Endodermal cell (in vitro differentiated cells): Measurements from ENCODE around the gene ZNF692. TPM values are rescaled to one million over a fixed set of nuclear protein-coding genes. Genes with fewer than 3 reads are reported as not detected.
"Not testable (repeated sequence)": the region's sequence is repeated elsewhere in the genome, so short reads cannot be mapped to it uniquely, and the experiment has no call there.

Source experiments
- DNase-seq: peaks from one replicate; pipeline ENCODE4 v3.0.0-alpha.2; 2017
- H3K27ac ChIP-seq: 2 replicates; pipeline ENCODE4 v1.5.1; 2013; ENCODE audit warnings: mild to moderate bottlenecking, low read depth, low read length, moderate library complexity
- H3K27me3 ChIP-seq: 2 replicates; pipeline ENCODE4 v1.6.1; 2013; ENCODE audit warnings: mild to moderate bottlenecking, low read length, moderate library complexity; ENCODE audit not compliant: insufficient read depth, control insufficient read depth, poor library complexity, severe bottlenecking
- H3K36me3 ChIP-seq: 2 replicates; pipeline ENCODE4 v1.7.0; 2013; ENCODE audit warnings: mild to moderate bottlenecking, low read length, moderate library complexity; ENCODE audit not compliant: control insufficient read depth, insufficient read depth
- H3K4me1 ChIP-seq: one replicate; pipeline ENCODE4 v1.7.0; 2013; ENCODE audit warnings: low read length; ENCODE audit not compliant: control insufficient read depth, insufficient read depth
- H3K4me3 ChIP-seq: 2 replicates; pipeline ENCODE4 v1.5.1; 2013; ENCODE audit warnings: mild to moderate bottlenecking, low read length, moderate library complexity
- H3K9ac ChIP-seq: 2 replicates; pipeline ENCODE4 v1.6.1; 2013; ENCODE audit warnings: mild to moderate bottlenecking, low read length, moderate library complexity; ENCODE audit not compliant: poor library complexity, severe bottlenecking; ENCODE audit errors: extremely low read depth
- H3K9me3 ChIP-seq: 2 replicates; pipeline ENCODE4 v1.6.1; 2013; ENCODE audit warnings: mild to moderate bottlenecking, low read length, moderate library complexity; ENCODE audit not compliant: control insufficient read depth
- H3K27ac Mint-ChIP-seq: 2 replicates; pipeline ENCODE4 v1.8.0; 2020; ENCODE audit warnings: mixed read lengths
- H3K27me3 Mint-ChIP-seq: 2 replicates; pipeline ENCODE4 v1.8.0; 2021; ENCODE audit warnings: mild to moderate bottlenecking, mixed read lengths; ENCODE audit not compliant: insufficient read depth
- H3K36me3 Mint-ChIP-seq: 2 replicates; pipeline ENCODE4 v1.8.0; 2020; ENCODE audit warnings: low read depth, mixed read lengths
- H3K4me1 Mint-ChIP-seq: 2 replicates; pipeline ENCODE4 v1.8.0; 2020; ENCODE audit warnings: mixed read lengths
- H3K4me3 Mint-ChIP-seq: 2 replicates; pipeline ENCODE4 v1.8.0; 2020; ENCODE audit warnings: mild to moderate bottlenecking, moderate library complexity, mixed read lengths
- H3K9me3 Mint-ChIP-seq: 2 replicates; pipeline ENCODE4 v1.8.0; 2020; ENCODE audit warnings: mild to moderate bottlenecking, mixed read lengths
- WGBS, 2 experiments: methylation state at CpG; one replicate each; pipeline versions ENCODE4 v1.1.5 to v1.1.7; 2013; ENCODE audit warnings: missing lambda C conversion rate in 2 of 2, mixed read lengths in 1 of 2; ENCODE audit not compliant: insufficient coverage in 1 of 2, insufficient read length in 1 of 2; 5-methylcytosine and 5-hydroxymethylcytosine counted together
- total RNA-seq, 2 donors: library from RNA; stranded (reverse); fragmentation: NEBNext Ultra II Directional in 1 of 2; extraction: Animal tissue kit (Norgen Biotek cat#: 25700) in 1 of 2; gene quantifications; 2 replicates in 1 of 2; 3 replicates in 1 of 2; pipeline ENCODE4 v1.2.1, GENCODE V29; 2021
- TF ChIP-seq, protein P1 (sequence below): fragments of 200-600 bp; sonication (generic); conservative IDR thresholded peaks from 2 replicates; pipeline ENCODE4 v1.5.0; 2021; ENCODE audit warnings: antibody characterized with exemption, mild to moderate bottlenecking

The ZNF692 gene
- total RNA-seq, 2 donors from 2014 or later = 47.6 to 50.3 TPM

DNA sequence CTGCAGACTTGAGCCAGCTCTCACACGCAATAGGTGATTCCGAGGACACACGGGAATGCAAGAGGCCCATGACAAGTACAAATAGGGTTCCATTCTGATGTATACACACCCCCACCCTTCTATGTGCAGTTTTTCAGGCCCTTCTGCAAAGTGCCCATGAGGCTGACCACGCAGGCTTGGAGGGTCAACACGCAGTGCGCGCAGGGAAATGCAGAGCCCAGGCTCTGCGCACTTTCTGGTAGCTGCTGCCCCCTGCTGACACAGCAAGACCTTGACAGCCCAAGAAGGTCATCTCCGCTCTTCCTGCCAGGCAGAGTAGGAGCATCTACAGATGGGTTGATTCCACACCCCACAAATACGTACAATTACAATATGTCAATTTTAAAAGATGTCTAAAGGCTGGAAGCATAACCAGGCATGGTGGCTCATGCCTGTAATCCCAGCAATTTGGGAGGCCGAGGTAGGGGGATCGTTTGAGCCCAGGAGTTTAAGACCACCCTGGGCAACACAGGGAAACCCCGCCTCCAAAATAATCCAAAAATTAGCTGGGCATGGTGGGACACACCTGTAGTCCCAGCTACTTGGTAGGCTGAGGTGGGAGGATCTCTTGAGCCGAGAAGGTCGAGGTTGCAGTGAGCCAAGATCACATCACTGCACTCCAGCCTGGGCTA, 51.7 kb downstream of the ZNF692 start:
- TF ChIP-seq, protein P1, sequence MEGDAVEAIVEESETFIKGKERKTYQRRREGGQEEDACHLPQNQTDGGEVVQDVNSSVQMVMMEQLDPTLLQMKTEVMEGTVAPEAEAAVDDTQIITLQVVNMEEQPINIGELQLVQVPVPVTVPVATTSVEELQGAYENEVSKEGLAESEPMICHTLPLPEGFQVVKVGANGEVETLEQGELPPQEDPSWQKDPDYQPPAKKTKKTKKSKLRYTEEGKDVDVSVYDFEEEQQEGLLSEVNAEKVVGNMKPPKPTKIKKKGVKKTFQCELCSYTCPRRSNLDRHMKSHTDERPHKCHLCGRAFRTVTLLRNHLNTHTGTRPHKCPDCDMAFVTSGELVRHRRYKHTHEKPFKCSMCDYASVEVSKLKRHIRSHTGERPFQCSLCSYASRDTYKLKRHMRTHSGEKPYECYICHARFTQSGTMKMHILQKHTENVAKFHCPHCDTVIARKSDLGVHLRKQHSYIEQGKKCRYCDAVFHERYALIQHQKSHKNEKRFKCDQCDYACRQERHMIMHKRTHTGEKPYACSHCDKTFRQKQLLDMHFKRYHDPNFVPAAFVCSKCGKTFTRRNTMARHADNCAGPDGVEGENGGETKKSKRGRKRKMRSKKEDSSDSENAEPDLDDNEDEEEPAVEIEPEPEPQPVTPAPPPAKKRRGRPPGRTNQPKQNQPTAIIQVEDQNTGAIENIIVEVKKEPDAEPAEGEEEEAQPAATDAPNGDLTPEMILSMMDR = peak; percentile 88
- Histone ChIP-seq H3K36me3 (no peaks in the 10 kb centered on the region), H3K4me1 (no peaks in the 10 kb centered on the region), H3K4me3 (no peak overlapping the region), H3K9me3 (peaks cover 3% of the 10 kb centered on the region), H3K9ac (no peak overlapping the region), H3K27me3 (no peaks in the 10 kb centered on the region), H3K27ac (no peak overlapping the region)
- Mint-ChIP-seq H3K4me1 (no peaks in the 10 kb centered on the region), H3K36me3 (peaks cover 14% of the 10 kb centered on the region), H3K27me3 (peaks cover 2% of the 10 kb centered on the region), H3K4me3 (no peak overlapping the region), H3K9me3 (peaks cover 24% of the 10 kb centered on the region), H3K27ac (no peak overlapping the region)
- peak; percentile 87 for DNase-seq
- WGBS, 2 experiments = 62% methylated on average over 12 to 15 of the region's 15 CpGs

DNA sequence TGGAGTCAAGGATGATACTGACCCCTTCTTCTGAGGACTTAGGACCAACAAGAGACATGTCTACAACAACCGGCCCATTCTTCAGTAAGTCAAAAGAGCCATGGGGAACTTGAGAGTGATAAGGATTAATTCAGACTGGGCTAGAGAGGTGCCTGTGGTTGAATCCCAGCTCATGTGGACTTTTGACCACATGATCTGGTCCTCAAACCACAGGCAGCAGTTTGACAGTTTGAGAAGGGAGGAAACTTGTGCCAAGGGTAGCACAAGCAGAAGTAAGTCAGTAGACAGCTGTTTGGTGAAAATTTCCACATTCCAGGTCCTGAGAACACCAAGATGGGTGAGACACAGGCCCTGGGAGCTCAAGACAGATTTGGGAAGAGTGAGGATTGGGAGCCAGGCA, 53.0 kb downstream of the ZNF692 start:
- Histone ChIP-seq H3K9ac (no peak overlapping the region), H3K9me3 (peaks cover 14% of the 10 kb centered on the region), H3K4me3 (no peak overlapping the region), H3K4me1 (no peaks in the 10 kb centered on the region), H3K27ac (no peak overlapping the region), H3K36me3 (no peaks in the 10 kb centered on the region), H3K27me3 (no peaks in the 10 kb centered on the region)
- TF ChIP-seq, protein P1 = no peak
- no peak overlapping the region for H3K4me3 Mint-ChIP-seq
- DNase-seq = peak; percentile 10
- peaks cover 2% of the 10 kb centered on the region for H3K27me3 Mint-ChIP-seq
- no peak overlapping the region for H3K27ac Mint-ChIP-seq
- H3K9me3 Mint-ChIP-seq = peaks cover 37% of the 10 kb centered on the region
- no peaks in the 10 kb centered on the region for H3K4me1 Mint-ChIP-seq
- H3K36me3 Mint-ChIP-seq = peaks cover 5% of the 10 kb centered on the region
- 100% methylated on average over 1 of the region's 1 CpG for WGBS, 2 experiments

DNA sequence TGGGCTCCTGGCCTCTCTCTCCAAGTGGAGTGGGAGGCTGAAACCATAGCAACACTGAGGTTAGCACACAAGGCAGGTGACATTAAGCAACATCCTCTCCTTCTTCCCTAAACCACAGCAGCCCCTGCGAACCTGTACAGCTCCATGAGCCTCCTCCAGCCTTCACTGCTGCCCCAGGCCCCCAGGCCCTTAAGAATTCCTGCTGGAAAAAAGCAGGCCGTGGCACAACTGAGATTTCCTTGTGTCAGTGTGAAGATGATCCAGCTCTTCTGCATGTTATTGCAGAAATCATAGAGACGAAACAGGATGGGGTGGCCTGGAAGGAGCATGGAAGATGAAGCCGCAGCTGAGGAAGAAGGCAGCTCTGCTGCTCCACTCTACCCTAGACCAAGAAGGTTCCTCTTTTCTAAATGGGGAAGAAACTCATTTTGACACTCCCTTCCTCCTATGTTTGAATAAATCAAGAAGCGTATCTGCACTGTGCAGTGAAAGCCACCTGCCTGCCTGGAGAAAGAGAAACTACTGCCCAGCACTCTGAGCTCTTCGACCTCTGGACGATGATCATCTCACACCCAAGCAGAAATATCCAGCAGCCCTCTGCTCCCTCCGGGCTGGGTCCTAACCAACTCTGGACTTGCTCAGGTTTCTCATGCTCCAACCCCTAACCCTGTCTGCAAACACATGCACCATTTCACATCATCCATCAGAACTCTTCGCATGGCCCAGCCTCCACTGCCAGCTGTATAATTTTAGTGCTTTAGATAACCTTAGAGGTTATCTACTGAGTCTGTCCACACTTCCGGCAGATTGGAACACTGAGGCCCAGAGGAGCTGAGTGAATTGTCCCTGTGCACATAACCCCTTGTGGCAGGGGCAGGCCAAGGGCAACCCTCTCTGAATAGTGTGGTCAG, 53.9 kb downstream of the ZNF692 start:
- peaks cover 43% of the 10 kb centered on the region for H3K9me3 Mint-ChIP-seq

DNA sequence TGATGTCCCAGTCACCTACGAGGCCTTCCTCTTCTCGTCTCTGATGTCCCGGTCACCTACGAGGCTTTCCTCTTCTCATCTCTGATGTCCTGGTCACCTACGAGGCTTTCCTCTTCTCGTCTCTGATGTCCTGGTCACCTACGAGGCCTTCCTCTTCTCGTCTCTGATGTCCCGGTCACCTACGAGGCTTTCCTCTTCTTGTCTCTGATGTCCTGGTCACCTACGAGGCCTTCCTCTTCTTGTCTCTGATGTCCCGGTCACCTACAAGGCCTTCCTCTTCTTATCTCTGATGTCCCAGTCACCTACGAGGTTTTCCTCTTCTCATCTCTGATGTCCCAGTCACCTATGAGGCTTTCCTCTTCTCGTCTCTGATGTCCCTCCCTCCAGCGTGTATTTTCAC, 55.4 kb downstream of the ZNF692 start:
- H3K36me3 Mint-ChIP-seq, H3K9ac ChIP-seq, H3K27me3 Mint-ChIP-seq, H3K4me3 Mint-ChIP-seq, H3K4me1 Mint-ChIP-seq, H3K27ac ChIP-seq, H3K4me3 ChIP-seq, H3K4me1 ChIP-seq, DNase-seq, H3K27me3 ChIP-seq, H3K27ac Mint-ChIP-seq, H3K36me3 ChIP-seq: not testable (repeated sequence)
- 84 to 85% methylated on average over 11 to 15 of the region's 15 CpGs for WGBS, 2 experiments
- H3K9me3 ChIP-seq = peaks cover 25% of the 10 kb centered on the region
- peaks cover 55% of the 10 kb centered on the region for H3K9me3 Mint-ChIP-seq

More for the DNA sequence above, 53.9 kb downstream of the ZNF692 start:
- Histone ChIP-seq H3K9me3 (peaks cover 14% of the 10 kb centered on the region), H3K4me3 (no peak overlapping the region), H3K9ac (no peak overlapping the region), H3K27ac (no peak overlapping the region), H3K27me3 (no peaks in the 10 kb centered on the region), H3K4me1 (no peaks in the 10 kb centered on the region), H3K36me3 (no peaks in the 10 kb centered on the region)
- H3K36me3 Mint-ChIP-seq = peaks cover 2% of the 10 kb centered on the region
- TF ChIP-seq, protein P1 = no peak
- H3K4me1 Mint-ChIP-seq = no peaks in the 10 kb centered on the region
- H3K4me3 Mint-ChIP-seq = no peak overlapping the region
- no peak overlapping the region for H3K27ac Mint-ChIP-seq
- 82 to 84% methylated on average over 8 to 10 of the region's 10 CpGs for WGBS, 2 experiments
- DNase-seq = peak; percentile 20
- peaks cover 2% of the 10 kb centered on the region for H3K27me3 Mint-ChIP-seq
